BLaER1 (cell line): ENCODE results near the gene CSF3R.
A peak's percentile ranks its signal among the peaks of the same experiment; 100 is the strongest.

ENCODE experiments used
- H3K27ac ChIP-seq: shearing (Covaris generic); formaldehyde crosslinking; 2 replicates; pipeline ENCODE4 v1.8.1; 2022
- H3K27me3 ChIP-seq: shearing (Covaris generic); formaldehyde crosslinking; 2 replicates; pipeline ENCODE4 v1.8.1; 2022
- H3K36me3 ChIP-seq: shearing (Covaris generic); formaldehyde crosslinking; 2 replicates; pipeline ENCODE4 v1.8.1; 2022
- H3K4me1 ChIP-seq: shearing (Covaris generic); formaldehyde crosslinking; 2 replicates; pipeline ENCODE4 v1.8.1; 2022
- H3K4me2 ChIP-seq: shearing (Covaris generic); formaldehyde crosslinking; 2 replicates; pipeline ENCODE4 v1.8.1; 2022
- H3K4me3 ChIP-seq: shearing (Covaris generic); formaldehyde crosslinking; 2 replicates; pipeline ENCODE4 v1.8.1; 2022
- H3K9ac ChIP-seq: shearing (Covaris generic); formaldehyde crosslinking; 2 replicates; pipeline ENCODE4 v1.8.1; 2022
- H3K9me3 ChIP-seq: shearing (Covaris generic); formaldehyde crosslinking; 2 replicates; pipeline ENCODE4 v1.8.1; 2022
- H4K20me1 ChIP-seq: shearing (Covaris generic); formaldehyde crosslinking; 2 replicates; pipeline ENCODE4 v1.8.1; 2022
- Cebpa-rat ChIP-seq: shearing (Covaris generic); IDR thresholded peaks from 2 replicates; pipeline ENCODE4 v1.8.1; 2022

The CSF3R gene

GRCh38 chr1:36436821-36437220 lies 45.9 kb downstream of the CSF3R start:
- Histone ChIP-seq H3K4me1 (no peaks in the 10 kb centered on the region), H3K4me3 (no peak overlapping the region), H3K36me3 (no peaks in the 10 kb centered on the region), H3K27me3 (no peaks in the 10 kb centered on the region), H3K9me3 (no peaks in the 10 kb centered on the region), H3K4me2 (no peak overlapping the region), H3K27ac (no peak overlapping the region), H3K9ac (no peak overlapping the region), H4K20me1 (no peaks in the 10 kb centered on the region)
- TF ChIP-seq Cebpa-rat = no peak

GRCh38 chr1:36433102-36433501 lies 49.6 kb downstream of the CSF3R start:
- Histone ChIP-seq H3K4me2 (no peak overlapping the region), H3K36me3 (no peaks in the 10 kb centered on the region; the same call in 1 of the 2 replicates), H3K9ac (no peak overlapping the region), H3K4me3 (no peak overlapping the region), H3K27me3 (no peaks in the 10 kb centered on the region), H4K20me1 (no peaks in the 10 kb centered on the region), H3K9me3 (no peaks in the 10 kb centered on the region), H3K27ac (no peak overlapping the region), H3K4me1 (no peaks in the 10 kb centered on the region)
- TF ChIP-seq Cebpa-rat = no peak

- no peak overlapping the region for H3K4me3 ChIP-seq
These were observed 50.1 kb downstream of the CSF3R start for GRCh38 chr1:36432616-36433015.

GRCh38 chr1:36425791-36426190 lies 56.9 kb downstream of the CSF3R start:
- Histone ChIP-seq H3K36me3 (no peaks in the 10 kb centered on the region), H3K4me3 (no peak overlapping the region), H3K4me2 (no peak overlapping the region), H3K9me3 (no peaks in the 10 kb centered on the region), H3K9ac (no peak overlapping the region), H3K4me1 (no peaks in the 10 kb centered on the region), H3K27me3 (no peaks in the 10 kb centered on the region), H3K27ac (no peak overlapping the region), H4K20me1 (no peaks in the 10 kb centered on the region)
- no peak for TF ChIP-seq Cebpa-rat

More at GRCh38 chr1:36432616-36433015, 50.1 kb downstream of the CSF3R start:
- no peaks in the 10 kb centered on the region; the same call in 1 of the 2 replicates for H3K36me3 ChIP-seq
- no peak overlapping the region for H3K27ac ChIP-seq
- H3K9ac ChIP-seq = no peak overlapping the region
- H3K27me3 ChIP-seq = no peaks in the 10 kb centered on the region
- TF ChIP-seq Cebpa-rat = no peak
- no peaks in the 10 kb centered on the region for H4K20me1 ChIP-seq
- H3K4me2 ChIP-seq = no peak overlapping the region
- H3K9me3 ChIP-seq = no peaks in the 10 kb centered on the region
- H3K4me1 ChIP-seq = no peaks in the 10 kb centered on the region

GRCh38 chr1:36421649-36422048 lies 61.1 kb downstream of the CSF3R start:
- Histone ChIP-seq H3K4me3 (no peak overlapping the region), H3K9ac (no peak overlapping the region), H3K4me1 (peaks cover 5% of the 10 kb centered on the region), H3K9me3 (no peaks in the 10 kb centered on the region), H4K20me1 (no peaks in the 10 kb centered on the region), H3K27ac (no peak overlapping the region), H3K36me3 (no peaks in the 10 kb centered on the region), H3K4me2 (no peak overlapping the region), H3K27me3 (no peaks in the 10 kb centered on the region)
- no peak for TF ChIP-seq Cebpa-rat

- H4K20me1 ChIP-seq = no peaks in the 10 kb centered on the region
- no peaks in the 10 kb centered on the region for H3K9me3 ChIP-seq
- H3K36me3 ChIP-seq = no peaks in the 10 kb centered on the region
- H3K4me2 ChIP-seq = peak overlapping the region; percentile 19
- H3K4me1 ChIP-seq = peaks cover 5% of the 10 kb centered on the region
- H3K27me3 ChIP-seq = no peaks in the 10 kb centered on the region
- H3K4me3 ChIP-seq = no peak overlapping the region
- H3K27ac ChIP-seq = no peak overlapping the region
- TF ChIP-seq Cebpa-rat = no peak
- H3K9ac ChIP-seq = no peak overlapping the region
These were observed 61.8 kb downstream of the CSF3R start for GRCh38 chr1:36420836-36421317.

GRCh38 chr1:36420409-36420808 lies 62.3 kb downstream of the CSF3R start:
- Histone ChIP-seq H3K9ac (no peak overlapping the region), H3K4me1 (peaks cover 5% of the 10 kb centered on the region), H3K36me3 (no peaks in the 10 kb centered on the region), H3K27ac (no peak overlapping the region), H3K27me3 (no peaks in the 10 kb centered on the region), H3K4me3 (no peak overlapping the region), H3K4me2 (peak overlapping the region; percentile 19), H3K9me3 (no peaks in the 10 kb centered on the region), H4K20me1 (no peaks in the 10 kb centered on the region)
- no peak for TF ChIP-seq Cebpa-rat

GRCh38 chr1:36419569-36419968 lies 63.1 kb downstream of the CSF3R start:
- no peak overlapping the region for H3K4me3 ChIP-seq
- no peak overlapping the region for H3K27ac ChIP-seq
- H3K36me3 ChIP-seq = no peaks in the 10 kb centered on the region
- H3K9ac ChIP-seq = no peak overlapping the region
- H4K20me1 ChIP-seq = no peaks in the 10 kb centered on the region
- H3K4me2 ChIP-seq = no peak overlapping the region
- H3K27me3 ChIP-seq = no peaks in the 10 kb centered on the region
- H3K4me1 ChIP-seq = peaks cover 5% of the 10 kb centered on the region
- peaks cover 5% of the 10 kb centered on the region; the same call in 1 of the 2 replicates for H3K9me3 ChIP-seq
- TF ChIP-seq Cebpa-rat = no peak

GRCh38 chr1:36419140-36419539 lies 63.6 kb downstream of the CSF3R start:
- no peak for TF ChIP-seq Cebpa-rat
- H3K27me3 ChIP-seq = no peaks in the 10 kb centered on the region
- peaks cover 5% of the 10 kb centered on the region for H3K4me1 ChIP-seq
- no peak overlapping the region for H3K4me2 ChIP-seq
- H3K4me3 ChIP-seq = no peak overlapping the region
- no peaks in the 10 kb centered on the region for H4K20me1 ChIP-seq
- H3K9me3 ChIP-seq = peaks cover 9% of the 10 kb centered on the region
- no peak overlapping the region for H3K27ac ChIP-seq
- no peak overlapping the region for H3K9ac ChIP-seq
- no peaks in the 10 kb centered on the region for H3K36me3 ChIP-seq

- Histone ChIP-seq H4K20me1 (no peaks in the 10 kb centered on the region), H3K4me1 (peaks cover 5% of the 10 kb centered on the region), H3K4me3 (no peak overlapping the region), H3K9ac (no peak overlapping the region), H3K9me3 (peaks cover 15% of the 10 kb centered on the region), H3K27ac (no peak overlapping the region), H3K4me2 (no peak overlapping the region), H3K36me3 (no peaks in the 10 kb centered on the region), H3K27me3 (no peaks in the 10 kb centered on the region)
- no peak for TF ChIP-seq Cebpa-rat
These were observed 64.8 kb downstream of the CSF3R start for GRCh38 chr1:36417931-36418330.
